ENCODE results near the gene DAAM1. TPM values are rescaled to one million over a fixed set of nuclear protein-coding genes. Genes with fewer than 3 reads are reported as not detected.
A peak's percentile ranks its signal among the peaks of the same experiment; 100 is the strongest.

Gene DAAM1
- polyA plus RNA-seq, 2 of the 4 experiments (the other 2 are of a cell fraction), result 6.8 to 10.8 TPM

DNA sequence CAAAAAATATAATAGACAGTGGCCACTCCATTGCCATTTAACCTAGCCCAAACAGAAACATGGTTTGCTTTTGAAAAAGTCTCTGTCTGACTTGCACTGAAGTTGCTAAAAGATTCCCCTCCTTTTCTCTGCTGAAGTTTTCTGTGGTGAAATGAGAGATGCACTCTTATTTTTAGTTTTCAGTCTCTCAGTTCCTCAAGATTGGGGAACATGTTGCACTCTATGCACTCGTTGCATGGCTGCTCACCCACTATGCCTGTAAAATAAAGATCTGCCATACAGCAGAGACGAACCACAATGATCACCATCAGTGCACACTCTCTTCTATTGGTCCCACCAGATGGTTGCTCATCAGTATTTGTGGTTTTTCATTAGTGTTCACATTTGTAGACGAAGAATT lies 13.1 kb upstream of the DAAM1 start (continued):
- TF ChIP-seq PHF8 (IDR thresholded peaks at IDR 0.05; ENCODE audit: borderline replicate concordance, low read depth), result no peak
- no peak for TF ChIP-seq CEBPB (IDR thresholded peaks at IDR 0.05)
- no peak for TF ChIP-seq EHF (CRISPR knock-in tag; IDR thresholded peaks at IDR 0.05)
- TF ChIP-seq GATA3 (IDR thresholded peaks at IDR 0.05; ENCODE audit: borderline replicate concordance), result no peak
- TF ChIP-seq MAZ (IDR thresholded peaks at IDR 0.05; ENCODE audit: borderline replicate concordance, low read depth, low read length), result no peak
- no peak for TF ChIP-seq USF2 (IDR thresholded peaks at IDR 0.05)
- no peak for TF ChIP-seq MAFK (IDR thresholded peaks at IDR 0.05; ENCODE audit: partially characterized antibody)
- no peak for TF ChIP-seq EHMT2 (IDR thresholded peaks at IDR 0.05; ENCODE audit: low read depth)

- Histone ChIP-seq H3K27ac (no peak overlapping the region), H3K4me3 (no peak overlapping the region), H3K9me3 (no peaks in the 10 kb centered on the region), H3K4me1 (no peaks in the 10 kb centered on the region), H3K4me2 (no peak overlapping the region)
- ChIA-PET POLR2A (no interaction called here), CTCF (interaction anchor here (0.7 to 0.8 kb wide), 2 partner anchors 12 to 558 kb away, joined by 3 to 4 read pairs; partner anchors contain the start of gene DAAM1)
- no peak for ATAC-seq
- no peak for DNase-seq (ENCODE audit: low read depth in 1 of 2, low spot score in 1 of 2)
- 47% methylated on average over 1 of the region's 1 CpG for WGBS (ENCODE audit: missing lambda C conversion rate)
- TF ChIP-seq KDM5A (IDR thresholded peaks at IDR 0.05), result no peak
- TF ChIP-seq KDM1A (IDR thresholded peaks at IDR 0.05; ENCODE audit: low read depth), result no peak
- no peak for TF ChIP-seq GATA3 (IDR thresholded peaks at IDR 0.05; ENCODE audit: borderline replicate concordance)
- no peak for TF ChIP-seq SREBF2 (IDR thresholded peaks at IDR 0.05)
- TF ChIP-seq BCL3 (IDR thresholded peaks at IDR 0.05), result no peak
- no peak for TF ChIP-seq PHF8 (IDR thresholded peaks at IDR 0.05; ENCODE audit: borderline replicate concordance, low read depth)
- no peak for TF ChIP-seq HDAC2 (IDR thresholded peaks at IDR 0.05)
- FAIRE-seq, result no peak
Observed at GRCh38 chr14:59176765-59177164, 11.7 kb upstream of the DAAM1 start.

DNA sequence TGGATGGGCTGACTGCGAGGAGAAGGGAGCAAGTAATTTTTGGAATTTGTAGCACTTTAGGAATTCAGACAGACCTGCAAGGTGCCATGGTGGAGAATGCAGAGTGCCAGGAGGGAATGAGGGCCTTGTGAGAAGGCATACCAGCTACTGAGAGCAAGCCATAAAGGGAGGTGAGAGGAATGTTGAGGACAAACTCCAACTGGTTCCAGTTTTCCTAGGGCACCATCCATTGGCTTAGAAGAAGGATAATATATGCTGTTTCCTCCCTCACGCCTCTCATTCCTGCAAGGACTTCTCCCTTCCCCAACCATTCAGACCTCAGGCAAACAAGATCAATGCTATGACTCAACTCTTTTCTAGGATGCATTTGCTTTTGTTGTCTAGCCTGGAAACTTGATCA lies 11.2 kb upstream of the DAAM1 start:
- Histone ChIP-seq H3K4me3 (no peak overlapping the region), H3K4me1 (no peaks in the 10 kb centered on the region), H3K27ac (no peak overlapping the region), H3K4me2 (no peak overlapping the region), H3K9me3 (no peaks in the 10 kb centered on the region)
- ChIA-PET CTCF (interaction anchor here (0.8 kb wide), 1 partner anchor 559 kb away, joined by 4 read pairs; no protein-coding TSS in a partner anchor), POLR2A (no interaction called here)
- peak in 1 of 2 experiments; percentile 30; a peak in 1 of 6 replicates for ATAC-seq
- peak in 1 of 2 experiments; percentile 13 for DNase-seq (ENCODE audit: low read depth in 1 of 2, low spot score in 1 of 2)
- 33% methylated on average over 2 of the region's 2 CpGs for WGBS (ENCODE audit: missing lambda C conversion rate)
- TF ChIP-seq CEBPB (IDR thresholded peaks at IDR 0.05) (no peak), EHMT2 (IDR thresholded peaks at IDR 0.05; ENCODE audit: low read depth) (no peak)
- no peak for FAIRE-seq

- Histone ChIP-seq H3K9me3 (no peaks in the 10 kb centered on the region), H3K4me2 (no peak overlapping the region), H3K4me1 (no peaks in the 10 kb centered on the region), H3K27ac (no peak overlapping the region), H3K4me3 (no peak overlapping the region)
- DNase-seq (ENCODE audit: low read depth in 1 of 2, low spot score in 1 of 2) (no peak), FAIRE-seq (no peak), ATAC-seq (no peak)
- 85% methylated on average over 1 of the region's 1 CpG for WGBS (ENCODE audit: missing lambda C conversion rate)
- ChIA-PET CTCF (no interaction called here), POLR2A (no interaction called here)
- TF ChIP-seq FOSL2 (IDR thresholded peaks at IDR 0.05) (no peak), FOSL2 (CRISPR knock-in tag; IDR thresholded peaks at IDR 0.05) (no peak), CHD2 (IDR thresholded peaks at IDR 0.05; ENCODE audit: low read length, partially characterized antibody) (no peak), GATA3 (IDR thresholded peaks at IDR 0.05; ENCODE audit: borderline replicate concordance) (no peak), BHLHE40 (IDR thresholded peaks at IDR 0.05; ENCODE audit: low read depth, low read length) (no peak), CBX2 (IDR thresholded peaks at IDR 0.05; ENCODE audit: borderline replicate concordance, low read depth) (no peak), HDAC2 (IDR thresholded peaks at IDR 0.05) (no peak), EHF (CRISPR knock-in tag; IDR thresholded peaks at IDR 0.05) (no peak), CBX8 (IDR thresholded peaks at IDR 0.05) (no peak), POLR2A (IDR thresholded peaks at IDR 0.05; ENCODE audit: low read length) (no peak), TFCP2L1 (CRISPR knock-in tag; IDR thresholded peaks at IDR 0.05) (no peak), ZFP36 (IDR thresholded peaks at IDR 0.05; ENCODE audit: borderline replicate concordance, partially characterized antibody) (no peak), KDM5A (IDR thresholded peaks at IDR 0.05) (no peak), ESRRA (IDR thresholded peaks at IDR 0.05; ENCODE audit: borderline replicate concordance, low read length) (no peak), NR3C1 (IDR thresholded peaks at IDR 0.05) (no peak)
- TF ChIP-seq, protein P1, sequence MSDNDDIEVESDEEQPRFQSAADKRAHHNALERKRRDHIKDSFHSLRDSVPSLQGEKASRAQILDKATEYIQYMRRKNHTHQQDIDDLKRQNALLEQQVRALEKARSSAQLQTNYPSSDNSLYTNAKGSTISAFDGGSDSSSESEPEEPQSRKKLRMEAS (IDR thresholded peaks at IDR 0.05), result no peak
- TF ChIP-seq, protein P2, sequence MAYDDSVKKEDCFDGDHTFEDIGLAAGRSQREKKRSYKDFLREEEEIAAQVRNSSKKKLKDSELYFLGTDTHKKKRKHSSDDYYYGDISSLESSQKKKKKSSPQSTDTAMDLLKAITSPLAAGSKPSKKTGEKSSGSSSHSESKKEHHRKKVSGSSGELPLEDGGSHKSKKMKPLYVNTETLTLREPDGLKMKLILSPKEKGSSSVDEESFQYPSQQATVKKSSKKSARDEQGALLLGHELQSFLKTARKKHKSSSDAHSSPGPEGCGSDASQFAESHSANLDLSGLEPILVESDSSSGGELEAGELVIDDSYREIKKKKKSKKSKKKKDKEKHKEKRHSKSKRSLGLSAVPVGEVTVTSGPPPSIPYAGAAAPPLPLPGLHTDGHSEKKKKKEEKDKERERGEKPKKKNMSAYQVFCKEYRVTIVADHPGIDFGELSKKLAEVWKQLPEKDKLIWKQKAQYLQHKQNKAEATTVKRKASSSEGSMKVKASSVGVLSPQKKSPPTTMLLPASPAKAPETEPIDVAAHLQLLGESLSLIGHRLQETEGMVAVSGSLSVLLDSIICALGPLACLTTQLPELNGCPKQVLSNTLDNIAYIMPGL (CRISPR knock-in tag; IDR thresholded peaks at IDR 0.05; ENCODE audit: borderline replicate concordance), result no peak
- TF ChIP-seq, protein P3, sequence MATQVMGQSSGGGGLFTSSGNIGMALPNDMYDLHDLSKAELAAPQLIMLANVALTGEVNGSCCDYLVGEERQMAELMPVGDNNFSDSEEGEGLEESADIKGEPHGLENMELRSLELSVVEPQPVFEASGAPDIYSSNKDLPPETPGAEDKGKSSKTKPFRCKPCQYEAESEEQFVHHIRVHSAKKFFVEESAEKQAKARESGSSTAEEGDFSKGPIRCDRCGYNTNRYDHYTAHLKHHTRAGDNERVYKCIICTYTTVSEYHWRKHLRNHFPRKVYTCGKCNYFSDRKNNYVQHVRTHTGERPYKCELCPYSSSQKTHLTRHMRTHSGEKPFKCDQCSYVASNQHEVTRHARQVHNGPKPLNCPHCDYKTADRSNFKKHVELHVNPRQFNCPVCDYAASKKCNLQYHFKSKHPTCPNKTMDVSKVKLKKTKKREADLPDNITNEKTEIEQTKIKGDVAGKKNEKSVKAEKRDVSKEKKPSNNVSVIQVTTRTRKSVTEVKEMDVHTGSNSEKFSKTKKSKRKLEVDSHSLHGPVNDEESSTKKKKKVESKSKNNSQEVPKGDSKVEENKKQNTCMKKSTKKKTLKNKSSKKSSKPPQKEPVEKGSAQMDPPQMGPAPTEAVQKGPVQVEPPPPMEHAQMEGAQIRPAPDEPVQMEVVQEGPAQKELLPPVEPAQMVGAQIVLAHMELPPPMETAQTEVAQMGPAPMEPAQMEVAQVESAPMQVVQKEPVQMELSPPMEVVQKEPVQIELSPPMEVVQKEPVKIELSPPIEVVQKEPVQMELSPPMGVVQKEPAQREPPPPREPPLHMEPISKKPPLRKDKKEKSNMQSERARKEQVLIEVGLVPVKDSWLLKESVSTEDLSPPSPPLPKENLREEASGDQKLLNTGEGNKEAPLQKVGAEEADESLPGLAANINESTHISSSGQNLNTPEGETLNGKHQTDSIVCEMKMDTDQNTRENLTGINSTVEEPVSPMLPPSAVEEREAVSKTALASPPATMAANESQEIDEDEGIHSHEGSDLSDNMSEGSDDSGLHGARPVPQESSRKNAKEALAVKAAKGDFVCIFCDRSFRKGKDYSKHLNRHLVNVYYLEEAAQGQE (IDR thresholded peaks at IDR 0.05), result no peak
Observed at GRCh38 chr14:59181791-59182190, 6.7 kb upstream of the DAAM1 start.

Data from A549 (cell line).